HepG2 (cell line): Measurements from ENCODE around the gene AFF4. TPM values are rescaled to one million over a fixed set of nuclear protein-coding genes. Genes with fewer than 3 reads are reported as not detected.

ENCODE experiments used
- AKAP8 ChIP-seq: sonication (generic); formaldehyde crosslinking; IDR thresholded peaks from 2 replicates; pipeline ENCODE4 v1.5.1; 2020; ENCODE audit warnings: mild to moderate bottlenecking, missing genetic modification reagents
- ARID5B ChIP-seq: IDR thresholded peaks from 2 replicates; pipeline ENCODE4 v1.4.0; 2020; ENCODE audit warnings: mild to moderate bottlenecking, missing genetic modification reagents
- MTA1 ChIP-seq: sonication (generic); formaldehyde crosslinking; IDR thresholded peaks from 2 replicates; pipeline ENCODE4 v1.4.0; 2020; ENCODE audit warnings: missing genetic modification reagents, mild to moderate bottlenecking, borderline replicate concordance
- NFKBIZ ChIP-seq: IDR thresholded peaks from 2 replicates; pipeline ENCODE4 v1.6.1; 2018; ENCODE audit warnings: missing genetic modification reagents, missing compliant biosample characterization
- PBX2 ChIP-seq: IDR thresholded peaks from 2 replicates; pipeline ENCODE4 v1.6.1; 2016; ENCODE audit warnings: control low read depth
- POLR2AphosphoS2 ChIP-seq: IDR thresholded peaks from 2 replicates; pipeline ENCODE4 v1.6.1; 2011; ENCODE audit warnings: low read depth, low read length, improper control_type of control experiment
- TBP ChIP-seq: sonication (generic); formaldehyde crosslinking; IDR thresholded peaks from 2 replicates; pipeline ENCODE4 v1.5.0; 2020; ENCODE audit warnings: missing genetic modification reagents
- TEAD3 ChIP-seq: optimal IDR thresholded peaks from 2 replicates; pipeline ENCODE3; 2016; ENCODE audit warnings: borderline replicate concordance
- ZBTB3 ChIP-seq: sonication (generic); formaldehyde crosslinking; IDR thresholded peaks from 2 replicates; pipeline ENCODE4 v1.4.0; 2020; ENCODE audit warnings: low read depth, mild to moderate bottlenecking, moderate library complexity, missing genetic modification reagents, borderline replicate concordance
- ZNF207 ChIP-seq: fragments of 450-650 bp; IDR thresholded peaks from 2 replicates; pipeline ENCODE4 v1.6.1; 2016; ENCODE audit warnings: antibody characterized with exemption, borderline replicate concordance
- ZNF451 ChIP-seq: sonication (generic); formaldehyde crosslinking; IDR thresholded peaks from 2 replicates; pipeline ENCODE4 v1.5.0; 2020; ENCODE audit warnings: mild to moderate bottlenecking, missing genetic modification reagents
- ZNF468 ChIP-seq: sonication (generic); formaldehyde crosslinking; IDR thresholded peaks from 2 replicates; pipeline ENCODE4 v1.8.0; 2022; ENCODE audit warnings: mild to moderate bottlenecking, moderate library complexity, missing genetic modification reagents
- ZNF552 ChIP-seq: sonication (generic); formaldehyde crosslinking; IDR thresholded peaks from 2 replicates; pipeline ENCODE4 v1.9.0; 2022; ENCODE audit warnings: missing genetic modification reagents, mild to moderate bottlenecking, borderline replicate concordance
- ZNF646 ChIP-seq: sonication (generic); formaldehyde crosslinking; IDR thresholded peaks from 2 replicates; pipeline ENCODE4 v1.9.0; 2021; ENCODE audit warnings: mild to moderate bottlenecking, missing genetic modification reagents
- ZNF713 ChIP-seq: sonication (generic); formaldehyde crosslinking; IDR thresholded peaks from 2 replicates; pipeline ENCODE4 v1.4.0; 2020; ENCODE audit warnings: mild to moderate bottlenecking, missing genetic modification reagents
- ZNF777 ChIP-seq: sonication (generic); formaldehyde crosslinking; IDR thresholded peaks from 2 replicates; pipeline ENCODE4 v1.4.0; 2020; ENCODE audit warnings: missing genetic modification reagents
- ZNF850 ChIP-seq: sonication (generic); formaldehyde crosslinking; conservative IDR thresholded peaks from 2 replicates; pipeline ENCODE4 v1.9.0; 2021; ENCODE audit warnings: mild to moderate bottlenecking, missing genetic modification reagents
- polyA plus RNA-seq, 8 experiments: library from polyadenylated mRNA; depleted of rRNA in 3 of 8; stranded (reverse) in 7 of 8; unstranded in 1 of 8; fragments of >200 nt; fragmentation: Illumina TruSeq in 4 of 8; extraction: Trizol in 4 of 8; gene quantifications; 2 replicates each; pipeline versions ENCODE4 v1.2.1 to v1.2.3, GENCODE V29; 2011 to 2016; ENCODE audit warnings: low read depth in 4 of 8, missing spikeins in 1 of 8, mixed read lengths in 1 of 8; ENCODE audit not compliant: insufficient read depth in 1 of 8
- total RNA-seq, 5 experiments: library from RNA; depleted of rRNA; stranded (reverse); fragments of >200 nt; fragmentation: Illumina TruSeq; extraction: Trizol; gene quantifications; 2 replicates each; pipeline ENCODE4 v1.2.3, GENCODE V29; 2016; ENCODE audit warnings: low read depth in 1 of 5

Gene AFF4
- total and polyA plus RNA-seq, 2 of the 13 experiments (the other 11 are each of a cell fraction or from before 2014, with no cell fraction given) = 22.1 to 25.5 TPM

- TF ChIP-seq ARID5B (peak; percentile 76), PBX2 (CRISPR knock-in tag) (peak; percentile 40; the same call in 1 of the 2 replicates), ZBTB3 (CRISPR knock-in tag) (no peak), ZNF777 (CRISPR knock-in tag) (0 out of 2 replicates have a peak, but pooled peaks have one; percentile 22), ZNF850 (no peak), ZNF713 (CRISPR knock-in tag) (no peak), TBP (CRISPR knock-in tag) (no peak), TEAD3 (CRISPR knock-in tag) (peak; percentile 71), POLR2AphosphoS2 (no peak), AKAP8 (CRISPR knock-in tag) (no peak), ZNF646 (CRISPR knock-in tag) (no peak), ZNF207 (no peak), ZNF468 (no peak), ZNF552 (CRISPR knock-in tag) (no peak), MTA1 (CRISPR knock-in tag) (no peak), NFKBIZ (CRISPR knock-in tag) (no peak), ZNF451 (CRISPR knock-in tag) (no peak; the same call in 1 of the 2 replicates)
Observed at GRCh38 chr5:132837868-132838267, 125.6 kb downstream of the AFF4 start (continued).
